ENCODE measurements around the gene KCNH1. TPM values are rescaled to one million over a fixed set of nuclear protein-coding genes. Genes with fewer than 3 reads are reported as not detected.

The KCNH1 gene
- total and polyA plus RNA-seq, 2 experiments from 2014 or later = 0.28 TPM; not detected in 1

DNA sequence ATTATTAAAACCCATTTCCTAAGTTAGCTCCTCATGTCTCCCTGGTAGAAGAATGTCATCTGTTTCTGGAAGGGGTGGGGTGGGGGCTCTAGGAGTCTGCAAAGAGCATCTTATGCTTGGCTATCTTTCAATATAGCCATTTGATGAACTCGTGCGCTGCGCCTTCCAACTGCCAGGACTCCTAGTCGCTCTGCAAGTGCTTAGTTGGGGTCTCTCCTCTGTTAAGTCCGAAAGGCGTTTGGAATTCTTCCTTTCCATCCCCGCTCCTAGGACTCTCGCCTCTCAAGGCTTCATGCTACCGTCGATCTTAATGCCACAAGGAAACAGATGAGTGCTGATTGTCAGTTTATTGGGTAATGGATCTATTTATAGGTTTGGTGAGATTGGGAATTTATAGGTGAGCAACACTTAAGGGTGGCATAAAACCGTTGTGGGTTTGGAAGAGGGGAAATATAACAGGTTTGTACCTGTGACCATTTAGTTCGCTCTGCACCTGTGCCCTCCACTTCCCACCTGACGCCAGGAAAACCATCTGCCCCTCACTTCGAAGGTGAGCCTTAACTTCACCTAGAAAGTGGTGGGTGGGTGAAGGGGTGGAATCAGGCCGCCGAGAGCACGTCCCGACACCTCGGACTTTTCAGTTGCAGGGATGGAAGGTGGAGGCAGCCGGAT is 1.1 kb downstream of the KCNH1 start:
- H3K36me3 ChIP-seq (ENCODE audit: insufficient read depth) = no peaks in the 10 kb centered on the region
- no peaks in the 10 kb centered on the region for H3F3A ChIP-seq (replicated peaks; ENCODE audit: low read depth)
- Mint-ChIP-seq H3K4me3 (peak overlapping the region; percentile 76), H3K27me3 (ENCODE audit: insufficient read depth, low read depth, poor library complexity) (peaks cover 18% of the 10 kb centered on the region), H3K4me1 (peaks cover 13% of the 10 kb centered on the region), H3K9me3 (no peaks in the 10 kb centered on the region), H3K27ac (no peak overlapping the region), H3K36me3 (ENCODE audit: low read depth) (no peaks in the 10 kb centered on the region)
- H3K27ac ChIP-seq (ENCODE audit: low read depth) = no peak overlapping the region
- peak overlapping the region; percentile 98 for H2AFZ ChIP-seq
- no peaks in the 10 kb centered on the region for H3K9me2 ChIP-seq (ENCODE audit: insufficient read depth)
- no peak for ATAC-seq
- no peaks in the 10 kb centered on the region for H4K20me1 ChIP-seq (replicated peaks; ENCODE audit: insufficient read depth)
- peaks cover 8% of the 10 kb centered on the region; the same call in 1 of the 2 replicates for H3K4me1 ChIP-seq (ENCODE audit: insufficient read depth)
- H3K4me2 ChIP-seq = peak overlapping the region; percentile 88
- H3K27me3 ChIP-seq (ENCODE audit: insufficient read depth) = peaks cover 32% of the 10 kb centered on the region
- peak overlapping the region; percentile 72 for H3K4me3 ChIP-seq
- TF ChIP-seq EZH2phosphoT487 (IDR thresholded peaks at IDR 0.05; ENCODE audit: unreplicated experiment) (no peak), EZH2 (IDR thresholded peaks at IDR 0.05; ENCODE audit: low read depth, unreplicated experiment) (no peak), JUNB (IDR thresholded peaks at IDR 0.05; ENCODE audit: unreplicated experiment) (no peak), STAT1 (IDR thresholded peaks at IDR 0.05; ENCODE audit: unreplicated experiment) (no peak), CREB1 (CRISPR knock-in tag; IDR thresholded peaks at IDR 0.05; ENCODE audit: low read depth) (no peak), ZNF114 (CRISPR knock-in tag; IDR thresholded peaks at IDR 0.05) (no peak), NANOG (IDR thresholded peaks at IDR 0.05; ENCODE audit: borderline replicate concordance) (no peak), POLR2AphosphoS5 (IDR thresholded peaks at IDR 0.05; ENCODE audit: low read depth) (no peak), ZNF331 (CRISPR knock-in tag; IDR thresholded peaks at IDR 0.05; ENCODE audit: low read depth) (no peak)
- TF ChIP-seq, protein P1, sequence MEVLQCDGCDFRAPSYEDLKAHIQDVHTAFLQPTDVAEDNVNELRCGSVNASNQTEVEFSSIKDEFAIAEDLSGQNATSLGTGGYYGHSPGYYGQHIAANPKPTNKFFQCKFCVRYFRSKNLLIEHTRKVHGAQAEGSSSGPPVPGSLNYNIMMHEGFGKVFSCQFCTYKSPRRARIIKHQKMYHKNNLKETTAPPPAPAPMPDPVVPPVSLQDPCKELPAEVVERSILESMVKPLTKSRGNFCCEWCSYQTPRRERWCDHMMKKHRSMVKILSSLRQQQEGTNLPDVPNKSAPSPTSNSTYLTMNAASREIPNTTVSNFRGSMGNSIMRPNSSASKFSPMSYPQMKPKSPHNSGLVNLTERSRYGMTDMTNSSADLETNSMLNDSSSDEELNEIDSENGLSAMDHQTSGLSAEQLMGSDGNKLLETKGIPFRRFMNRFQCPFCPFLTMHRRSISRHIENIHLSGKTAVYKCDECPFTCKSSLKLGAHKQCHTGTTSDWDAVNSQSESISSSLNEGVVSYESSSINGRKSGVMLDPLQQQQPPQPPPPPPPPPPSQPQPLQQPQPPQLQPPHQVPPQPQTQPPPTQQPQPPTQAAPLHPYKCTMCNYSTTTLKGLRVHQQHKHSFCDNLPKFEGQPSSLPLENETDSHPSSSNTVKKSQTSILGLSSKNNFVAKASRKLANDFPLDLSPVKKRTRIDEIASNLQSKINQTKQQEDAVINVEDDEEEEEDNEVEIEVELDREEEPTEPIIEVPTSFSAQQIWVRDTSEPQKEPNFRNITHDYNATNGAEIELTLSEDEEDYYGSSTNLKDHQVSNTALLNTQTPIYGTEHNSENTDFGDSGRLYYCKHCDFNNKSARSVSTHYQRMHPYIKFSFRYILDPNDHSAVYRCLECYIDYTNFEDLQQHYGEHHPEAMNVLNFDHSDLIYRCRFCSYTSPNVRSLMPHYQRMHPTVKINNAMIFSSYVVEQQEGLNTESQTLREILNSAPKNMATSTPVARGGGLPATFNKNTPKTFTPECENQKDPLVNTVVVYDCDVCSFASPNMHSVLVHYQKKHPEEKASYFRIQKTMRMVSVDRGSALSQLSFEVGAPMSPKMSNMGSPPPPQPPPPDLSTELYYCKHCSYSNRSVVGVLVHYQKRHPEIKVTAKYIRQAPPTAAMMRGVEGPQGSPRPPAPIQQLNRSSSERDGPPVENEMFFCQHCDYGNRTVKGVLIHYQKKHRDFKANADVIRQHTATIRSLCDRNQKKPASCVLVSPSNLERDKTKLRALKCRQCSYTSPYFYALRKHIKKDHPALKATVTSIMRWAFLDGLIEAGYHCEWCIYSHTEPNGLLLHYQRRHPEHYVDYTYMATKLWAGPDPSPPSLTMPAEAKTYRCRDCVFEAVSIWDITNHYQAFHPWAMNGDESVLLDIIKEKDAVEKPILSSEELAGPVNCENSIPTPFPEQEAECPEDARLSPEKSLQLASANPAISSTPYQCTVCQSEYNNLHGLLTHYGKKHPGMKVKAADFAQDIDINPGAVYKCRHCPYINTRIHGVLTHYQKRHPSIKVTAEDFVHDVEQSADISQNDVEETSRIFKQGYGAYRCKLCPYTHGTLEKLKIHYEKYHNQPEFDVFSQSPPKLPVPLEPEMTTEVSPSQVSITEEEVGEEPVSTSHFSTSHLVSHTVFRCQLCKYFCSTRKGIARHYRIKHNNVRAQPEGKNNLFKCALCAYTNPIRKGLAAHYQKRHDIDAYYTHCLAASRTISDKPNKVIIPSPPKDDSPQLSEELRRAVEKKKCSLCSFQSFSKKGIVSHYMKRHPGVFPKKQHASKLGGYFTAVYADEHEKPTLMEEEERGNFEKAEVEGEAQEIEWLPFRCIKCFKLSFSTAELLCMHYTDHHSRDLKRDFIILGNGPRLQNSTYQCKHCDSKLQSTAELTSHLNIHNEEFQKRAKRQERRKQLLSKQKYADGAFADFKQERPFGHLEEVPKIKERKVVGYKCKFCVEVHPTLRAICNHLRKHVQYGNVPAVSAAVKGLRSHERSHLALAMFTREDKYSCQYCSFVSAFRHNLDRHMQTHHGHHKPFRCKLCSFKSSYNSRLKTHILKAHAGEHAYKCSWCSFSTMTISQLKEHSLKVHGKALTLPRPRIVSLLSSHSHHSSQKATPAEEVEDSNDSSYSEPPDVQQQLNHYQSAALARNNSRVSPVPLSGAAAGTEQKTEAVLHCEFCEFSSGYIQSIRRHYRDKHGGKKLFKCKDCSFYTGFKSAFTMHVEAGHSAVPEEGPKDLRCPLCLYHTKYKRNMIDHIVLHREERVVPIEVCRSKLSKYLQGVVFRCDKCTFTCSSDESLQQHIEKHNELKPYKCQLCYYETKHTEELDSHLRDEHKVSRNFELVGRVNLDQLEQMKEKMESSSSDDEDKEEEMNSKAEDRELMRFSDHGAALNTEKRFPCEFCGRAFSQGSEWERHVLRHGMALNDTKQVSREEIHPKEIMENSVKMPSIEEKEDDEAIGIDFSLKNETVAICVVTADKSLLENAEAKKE (CRISPR knock-in tag; IDR thresholded peaks at IDR 0.05) = no peak
- TF ChIP-seq, protein P2, sequence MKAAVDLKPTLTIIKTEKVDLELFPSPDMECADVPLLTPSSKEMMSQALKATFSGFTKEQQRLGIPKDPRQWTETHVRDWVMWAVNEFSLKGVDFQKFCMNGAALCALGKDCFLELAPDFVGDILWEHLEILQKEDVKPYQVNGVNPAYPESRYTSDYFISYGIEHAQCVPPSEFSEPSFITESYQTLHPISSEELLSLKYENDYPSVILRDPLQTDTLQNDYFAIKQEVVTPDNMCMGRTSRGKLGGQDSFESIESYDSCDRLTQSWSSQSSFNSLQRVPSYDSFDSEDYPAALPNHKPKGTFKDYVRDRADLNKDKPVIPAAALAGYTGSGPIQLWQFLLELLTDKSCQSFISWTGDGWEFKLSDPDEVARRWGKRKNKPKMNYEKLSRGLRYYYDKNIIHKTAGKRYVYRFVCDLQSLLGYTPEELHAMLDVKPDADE (IDR thresholded peaks at IDR 0.05) = no peak
- TF ChIP-seq, protein P3, sequence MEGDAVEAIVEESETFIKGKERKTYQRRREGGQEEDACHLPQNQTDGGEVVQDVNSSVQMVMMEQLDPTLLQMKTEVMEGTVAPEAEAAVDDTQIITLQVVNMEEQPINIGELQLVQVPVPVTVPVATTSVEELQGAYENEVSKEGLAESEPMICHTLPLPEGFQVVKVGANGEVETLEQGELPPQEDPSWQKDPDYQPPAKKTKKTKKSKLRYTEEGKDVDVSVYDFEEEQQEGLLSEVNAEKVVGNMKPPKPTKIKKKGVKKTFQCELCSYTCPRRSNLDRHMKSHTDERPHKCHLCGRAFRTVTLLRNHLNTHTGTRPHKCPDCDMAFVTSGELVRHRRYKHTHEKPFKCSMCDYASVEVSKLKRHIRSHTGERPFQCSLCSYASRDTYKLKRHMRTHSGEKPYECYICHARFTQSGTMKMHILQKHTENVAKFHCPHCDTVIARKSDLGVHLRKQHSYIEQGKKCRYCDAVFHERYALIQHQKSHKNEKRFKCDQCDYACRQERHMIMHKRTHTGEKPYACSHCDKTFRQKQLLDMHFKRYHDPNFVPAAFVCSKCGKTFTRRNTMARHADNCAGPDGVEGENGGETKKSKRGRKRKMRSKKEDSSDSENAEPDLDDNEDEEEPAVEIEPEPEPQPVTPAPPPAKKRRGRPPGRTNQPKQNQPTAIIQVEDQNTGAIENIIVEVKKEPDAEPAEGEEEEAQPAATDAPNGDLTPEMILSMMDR (conservative IDR thresholded peaks at IDR 0.05; ENCODE audit: low read depth in 2 of 2) = no peak
- TF ChIP-seq, protein P4, sequence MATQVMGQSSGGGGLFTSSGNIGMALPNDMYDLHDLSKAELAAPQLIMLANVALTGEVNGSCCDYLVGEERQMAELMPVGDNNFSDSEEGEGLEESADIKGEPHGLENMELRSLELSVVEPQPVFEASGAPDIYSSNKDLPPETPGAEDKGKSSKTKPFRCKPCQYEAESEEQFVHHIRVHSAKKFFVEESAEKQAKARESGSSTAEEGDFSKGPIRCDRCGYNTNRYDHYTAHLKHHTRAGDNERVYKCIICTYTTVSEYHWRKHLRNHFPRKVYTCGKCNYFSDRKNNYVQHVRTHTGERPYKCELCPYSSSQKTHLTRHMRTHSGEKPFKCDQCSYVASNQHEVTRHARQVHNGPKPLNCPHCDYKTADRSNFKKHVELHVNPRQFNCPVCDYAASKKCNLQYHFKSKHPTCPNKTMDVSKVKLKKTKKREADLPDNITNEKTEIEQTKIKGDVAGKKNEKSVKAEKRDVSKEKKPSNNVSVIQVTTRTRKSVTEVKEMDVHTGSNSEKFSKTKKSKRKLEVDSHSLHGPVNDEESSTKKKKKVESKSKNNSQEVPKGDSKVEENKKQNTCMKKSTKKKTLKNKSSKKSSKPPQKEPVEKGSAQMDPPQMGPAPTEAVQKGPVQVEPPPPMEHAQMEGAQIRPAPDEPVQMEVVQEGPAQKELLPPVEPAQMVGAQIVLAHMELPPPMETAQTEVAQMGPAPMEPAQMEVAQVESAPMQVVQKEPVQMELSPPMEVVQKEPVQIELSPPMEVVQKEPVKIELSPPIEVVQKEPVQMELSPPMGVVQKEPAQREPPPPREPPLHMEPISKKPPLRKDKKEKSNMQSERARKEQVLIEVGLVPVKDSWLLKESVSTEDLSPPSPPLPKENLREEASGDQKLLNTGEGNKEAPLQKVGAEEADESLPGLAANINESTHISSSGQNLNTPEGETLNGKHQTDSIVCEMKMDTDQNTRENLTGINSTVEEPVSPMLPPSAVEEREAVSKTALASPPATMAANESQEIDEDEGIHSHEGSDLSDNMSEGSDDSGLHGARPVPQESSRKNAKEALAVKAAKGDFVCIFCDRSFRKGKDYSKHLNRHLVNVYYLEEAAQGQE (IDR thresholded peaks at IDR 0.05; ENCODE audit: unreplicated experiment) = no peak
- peak; percentile 40 for DNase-seq (ENCODE audit: low spot score)
- no peaks in the 10 kb centered on the region for H3K79me2 ChIP-seq (replicated peaks; ENCODE audit: insufficient read depth)

Data from GM23338 (cell line).